ENCODE measurements around the gene STX8. TPM values are rescaled to one million over a fixed set of nuclear protein-coding genes. Genes with fewer than 3 reads are reported as not detected.

Gene STX8
- total RNA-seq, 1 donor from 2014 or later = 70.3 TPM

DNA sequence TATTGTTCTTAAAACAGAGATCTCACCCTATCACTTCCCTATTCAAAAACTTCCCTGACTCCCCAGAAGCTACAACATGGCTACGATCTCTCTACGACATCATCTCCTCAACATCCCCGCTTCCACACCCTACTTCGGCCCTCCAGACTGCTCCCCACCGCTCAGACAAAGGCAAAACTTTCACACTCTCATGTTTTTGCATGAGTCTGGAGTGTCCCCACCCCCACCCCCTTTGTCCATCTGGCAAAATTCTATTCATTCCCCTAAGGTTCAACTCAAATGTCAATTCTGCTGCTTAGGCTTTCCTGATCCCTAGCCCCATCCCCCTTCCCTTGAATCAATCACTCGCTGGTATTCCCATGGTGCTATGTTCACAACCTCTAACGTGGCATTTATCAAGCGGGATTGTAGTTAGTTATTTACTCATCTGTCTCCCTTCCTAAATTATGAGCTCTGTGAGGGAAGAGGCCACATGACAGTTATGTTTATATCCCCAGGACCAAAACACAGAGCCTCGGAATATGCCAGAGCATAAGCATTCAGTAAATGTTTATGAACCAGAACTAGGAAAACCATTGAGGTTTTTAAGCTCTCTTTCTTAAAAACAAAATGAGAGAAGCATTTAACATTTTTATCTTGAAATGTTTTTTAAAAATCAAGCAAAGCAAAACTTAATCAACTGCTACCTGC lies 55.9 kb downstream of the STX8 start:
- no peak for ATAC-seq

DNA sequence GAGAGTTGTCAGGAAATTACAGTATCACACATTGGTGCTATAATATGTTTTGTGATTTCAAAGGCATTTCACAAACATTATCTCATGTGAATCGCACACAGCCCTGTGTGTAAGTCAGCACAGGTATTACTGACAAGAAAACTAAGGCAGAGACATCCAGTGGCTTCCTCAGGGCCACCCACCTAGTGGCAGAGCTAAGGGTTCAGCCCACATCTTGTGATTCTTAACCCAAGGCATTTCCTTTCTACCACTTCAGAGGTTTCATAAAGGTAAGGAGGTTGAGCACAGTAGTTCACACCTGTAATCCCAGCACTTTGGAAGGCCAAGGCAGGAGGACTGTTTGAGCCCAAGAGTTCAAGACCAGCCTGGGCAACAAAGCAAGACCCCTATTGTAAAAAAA lies 58.2 kb downstream of the STX8 start:
- intact Hi-C loops (cut with micrococcal nuclease) = no loop called here

More for the DNA sequence above, 55.9 kb downstream of the STX8 start:
- DNase-seq = no peak
- intact Hi-C loops (cut with micrococcal nuclease) = loop anchor here (10.0 kb wide), 1 partner anchor 215 kb away; no protein-coding TSS in a partner anchor

DNA sequence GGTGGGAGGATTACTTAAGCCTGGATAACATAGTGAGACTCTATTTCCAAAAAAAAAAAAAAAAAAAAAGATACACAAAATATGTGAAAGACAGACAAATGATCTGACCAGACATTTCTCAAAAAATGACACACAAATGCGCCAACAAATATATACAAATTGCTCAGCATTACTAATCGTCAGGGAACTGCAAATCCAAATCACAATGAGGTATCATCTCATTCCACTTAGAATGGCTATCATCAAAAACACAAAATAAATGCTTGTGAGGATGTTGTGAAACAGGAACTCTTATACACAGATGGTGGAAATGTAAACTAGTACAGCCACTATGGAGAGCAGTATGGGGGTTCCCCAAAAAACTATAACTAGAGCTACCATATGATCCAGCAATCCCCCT lies 62.4 kb downstream of the STX8 start:
- no peak for ATAC-seq
- no peak for DNase-seq
- intact Hi-C loops (cut with micrococcal nuclease) = no loop called here

More for the DNA sequence above, 58.2 kb downstream of the STX8 start:
- ATAC-seq = no peak
- no peak for DNase-seq

DNA sequence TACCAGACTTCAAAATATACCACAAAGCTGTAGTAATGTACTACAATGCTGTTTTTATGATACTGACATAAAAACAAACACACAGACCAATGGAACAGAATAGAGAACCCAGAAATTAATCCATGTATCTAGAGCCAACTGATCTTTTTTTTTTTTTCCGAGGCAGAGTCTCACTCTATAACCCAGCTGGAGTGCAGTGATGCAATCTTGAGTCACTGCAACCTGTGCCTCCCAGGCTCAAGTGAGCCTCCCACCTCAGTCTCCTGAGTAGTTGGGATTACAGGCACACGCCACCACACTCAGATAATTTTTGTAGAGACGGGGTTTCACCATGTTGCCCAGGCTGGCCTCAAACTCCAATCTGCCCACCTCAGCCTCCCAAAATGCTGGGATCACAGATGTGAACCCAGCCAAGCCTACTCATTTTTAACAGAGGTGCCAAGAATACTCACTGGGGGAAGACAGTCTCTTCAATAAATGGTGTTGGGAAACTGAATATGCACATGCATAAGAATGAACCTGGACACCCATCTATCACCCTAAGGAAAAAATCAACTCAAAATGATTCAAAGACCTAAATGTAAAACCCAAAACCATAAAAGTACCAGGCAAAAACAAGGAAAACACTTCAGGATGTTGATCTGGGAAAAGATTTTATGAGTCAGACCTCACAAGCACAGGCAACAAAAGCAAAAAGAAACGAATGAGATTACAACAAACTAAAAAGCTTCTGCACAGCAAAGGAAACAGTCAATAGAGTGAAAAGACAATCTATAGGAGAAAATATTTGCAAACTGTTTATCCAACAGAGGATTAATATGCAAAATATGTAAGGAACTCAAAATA lies 63.1 kb downstream of the STX8 start:
- no peak for DNase-seq
- intact Hi-C loops (cut with micrococcal nuclease) = no loop called here
- ATAC-seq = no peak

DNA sequence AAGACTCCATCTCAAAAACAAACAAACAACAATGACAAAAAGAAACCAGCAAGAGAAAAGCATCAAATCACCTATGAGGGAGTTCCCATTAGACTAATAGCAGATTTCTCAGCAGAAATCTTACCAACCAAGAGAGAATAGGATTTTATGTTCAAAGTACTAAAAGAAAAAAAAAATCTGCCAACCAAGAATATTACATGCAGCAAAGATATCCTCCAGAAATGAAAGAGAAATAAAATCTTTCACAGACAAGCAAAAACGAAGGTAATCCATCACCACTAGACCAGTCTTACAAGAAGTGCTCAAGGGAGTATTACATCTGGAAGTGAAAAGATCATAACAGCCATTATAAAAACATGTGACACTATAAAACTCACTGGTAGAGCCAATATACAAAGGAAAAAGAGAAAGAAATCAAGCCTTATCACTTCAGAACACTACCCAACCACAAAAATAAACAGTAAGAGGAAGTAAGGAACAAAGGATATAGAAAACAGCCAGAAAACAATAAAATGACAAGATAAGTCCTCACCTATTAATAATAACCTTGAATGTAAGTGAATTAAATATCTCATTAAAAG lies 66.3 kb downstream of the STX8 start:
- intact Hi-C loops (cut with micrococcal nuclease) = no loop called here
- DNase-seq = no peak
- no peak for ATAC-seq

DNA sequence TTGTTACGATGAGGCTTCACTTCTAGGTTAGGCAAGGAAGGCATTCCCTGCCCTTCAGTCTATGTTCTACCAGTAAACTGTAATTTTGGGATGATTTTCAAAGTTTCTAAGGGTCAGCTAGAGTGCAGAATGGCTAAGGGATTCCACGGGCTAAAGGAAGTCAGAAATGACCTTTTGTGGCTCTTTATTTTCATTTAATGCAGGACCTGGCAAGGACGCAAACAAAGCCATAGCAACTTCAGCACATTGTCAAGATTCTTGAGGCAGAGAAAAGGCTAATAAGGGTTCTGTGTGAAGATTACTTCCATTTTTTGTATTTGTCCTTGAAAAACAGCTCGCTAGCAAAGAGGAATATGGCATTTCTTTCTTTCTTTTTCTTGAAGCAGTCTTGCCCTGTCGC lies 76.6 kb downstream of the STX8 start:
- intact Hi-C loops (cut with micrococcal nuclease) = no loop called here
- ATAC-seq = no peak

DNA sequence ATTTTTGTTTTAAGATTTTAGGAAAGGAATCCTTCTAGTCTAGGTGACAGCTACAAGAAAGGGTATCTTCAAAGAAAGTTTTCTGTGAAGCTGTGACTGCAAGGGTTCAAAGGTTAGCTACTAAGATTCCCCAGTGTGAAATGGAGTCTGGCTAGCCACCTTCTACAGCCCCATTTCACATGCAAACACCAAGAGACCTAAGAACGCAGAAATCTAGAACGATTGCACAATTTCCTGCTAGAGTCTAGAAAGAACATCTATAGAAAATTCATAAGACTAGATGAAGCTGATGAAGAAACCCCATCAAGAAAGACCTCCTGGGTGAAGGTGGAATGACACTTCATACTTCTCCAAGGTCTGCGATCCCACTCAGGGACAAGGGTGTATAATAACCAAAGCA lies 77.1 kb downstream of the STX8 start:
- intact Hi-C loops (cut with micrococcal nuclease) = no loop called here
- ATAC-seq (no peak), DNase-seq (no peak)

More for the DNA sequence above, 76.6 kb downstream of the STX8 start:
- no peak for DNase-seq

DNA sequence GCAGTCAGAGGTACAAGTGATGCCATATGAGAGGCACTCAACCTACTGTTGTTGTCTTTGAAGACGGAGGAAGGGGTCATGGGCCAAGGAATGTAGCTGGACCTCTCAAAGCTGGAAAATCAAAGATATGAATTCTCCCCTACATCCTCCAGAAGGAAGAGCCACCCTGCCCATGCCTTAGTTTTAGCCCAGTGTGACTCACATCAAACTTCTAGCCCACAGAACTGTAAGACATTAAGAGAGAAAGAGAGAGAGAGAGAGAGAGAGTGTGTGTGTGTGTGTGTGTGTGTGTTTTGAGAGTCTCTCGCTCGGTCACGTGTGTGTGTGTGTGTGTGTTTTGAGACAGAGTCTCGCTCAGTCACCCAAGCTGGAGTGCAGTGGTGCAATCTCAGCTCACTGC lies 87.1 kb downstream of the STX8 start:
- ATAC-seq = no peak
- intact Hi-C loops (cut with micrococcal nuclease) = no loop called here
- no peak for DNase-seq

DNA sequence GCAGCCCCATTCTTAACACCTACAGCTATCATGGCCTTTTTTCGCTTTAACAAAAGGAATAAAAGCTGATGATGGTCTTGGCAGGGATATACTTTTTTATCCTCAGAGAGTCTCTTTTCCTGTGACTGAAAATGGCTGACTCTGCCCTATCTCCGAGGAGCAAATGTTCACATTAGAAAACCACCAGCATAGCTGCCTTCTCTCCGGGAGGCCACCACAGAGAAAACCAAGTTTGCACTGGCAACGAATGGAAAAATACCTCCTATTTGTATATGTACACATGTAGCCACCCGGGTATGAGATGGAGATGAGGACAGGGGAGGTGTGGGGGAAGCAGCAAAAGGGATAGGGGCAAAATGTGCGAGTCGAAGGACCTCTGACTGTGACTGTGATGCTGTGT lies 88.2 kb downstream of the STX8 start:
- intact Hi-C loops (cut with micrococcal nuclease) = no loop called here
- no peak for ATAC-seq
- no peak for DNase-seq

DNA sequence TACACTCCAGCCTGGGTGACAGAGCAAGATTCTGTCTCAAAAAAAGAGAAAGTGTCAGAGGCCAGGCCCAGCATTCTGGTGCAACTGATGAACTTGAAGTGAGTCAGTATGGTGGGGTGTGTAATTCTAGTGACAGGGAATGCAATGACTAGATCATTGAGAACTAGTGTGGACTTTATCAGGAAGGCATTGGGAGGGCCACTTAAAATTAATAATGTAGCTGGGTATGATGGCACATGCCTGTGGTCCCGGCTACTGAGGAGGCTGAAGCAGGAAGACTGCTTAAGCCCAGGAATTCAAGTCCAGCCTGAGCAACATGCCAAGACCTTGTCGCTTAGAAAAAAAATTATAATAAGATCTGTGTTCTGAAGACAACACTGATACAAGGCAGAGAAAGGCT lies 90.8 kb downstream of the STX8 start:
- ATAC-seq (no peak), DNase-seq (no peak)
- intact Hi-C loops (cut with micrococcal nuclease) = no loop called here

DNA sequence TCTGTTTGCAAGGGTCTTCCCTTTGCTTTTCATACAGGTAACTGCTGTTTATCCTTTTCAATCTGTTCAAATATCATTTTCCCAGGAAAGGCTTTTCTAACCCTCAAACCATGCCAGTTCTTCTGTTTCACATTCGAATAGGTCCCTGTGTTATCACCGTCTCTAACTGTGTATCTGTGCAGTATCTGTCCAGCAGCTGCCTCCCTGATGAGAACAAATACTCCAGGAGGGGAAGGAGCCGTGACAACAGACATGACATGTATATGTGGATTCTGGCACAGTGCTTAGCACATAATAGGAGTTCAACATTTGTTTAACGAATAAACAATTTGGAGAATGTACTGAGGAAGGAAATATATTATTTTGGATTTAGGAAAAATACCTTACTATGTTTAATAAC lies 95.7 kb downstream of the STX8 start:
- intact Hi-C loops (cut with micrococcal nuclease) = no loop called here
- no peak for ATAC-seq

DNA sequence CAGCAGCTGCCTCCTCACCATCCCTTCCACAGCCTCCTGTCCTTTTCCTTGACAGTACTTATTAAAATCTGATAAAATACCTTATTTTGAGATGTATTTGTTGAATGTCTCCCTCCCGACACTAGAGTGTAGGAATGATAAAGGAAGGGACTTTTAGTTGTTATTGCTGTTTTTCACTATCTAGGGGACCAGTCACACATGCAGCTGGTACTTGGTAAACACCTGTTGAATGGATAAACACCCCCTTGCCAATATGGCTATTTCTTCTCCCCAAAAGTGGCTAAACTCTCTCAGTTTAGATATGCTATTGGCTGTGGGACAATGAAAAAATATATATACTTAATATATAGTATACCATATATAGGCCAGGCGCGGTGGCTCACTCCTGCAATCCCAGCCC lies 96.7 kb downstream of the STX8 start:
- DNase-seq (no peak), ATAC-seq (no peak)
- intact Hi-C loops (cut with micrococcal nuclease) = no loop called here

More for the DNA sequence above, 95.7 kb downstream of the STX8 start:
- DNase-seq = no peak

DNA sequence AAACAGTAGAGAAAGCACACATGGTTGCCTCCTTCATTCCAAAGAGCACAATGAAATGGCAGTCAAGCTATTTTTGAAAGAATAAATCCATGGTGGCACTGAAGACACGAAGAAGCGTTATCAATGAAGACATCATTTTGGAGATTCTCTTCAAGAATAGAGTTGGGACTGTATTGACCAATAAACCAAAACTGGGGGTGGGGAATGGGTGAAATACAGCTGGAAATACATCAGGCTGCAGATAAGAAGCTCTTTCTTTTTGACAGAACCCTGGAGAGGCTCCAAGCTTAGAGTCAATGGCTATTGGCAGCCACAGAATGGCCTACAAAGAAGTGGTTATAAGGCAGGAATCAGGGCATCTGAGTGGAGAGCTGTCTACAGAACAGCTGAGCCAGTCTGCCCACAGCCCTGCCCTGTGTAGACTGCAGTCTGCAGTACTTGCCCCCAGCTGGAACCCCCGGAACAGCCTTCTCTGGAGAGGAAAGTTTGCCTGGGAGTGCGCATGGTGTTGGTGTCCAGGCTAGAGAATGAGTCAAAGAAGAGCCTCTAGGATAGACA lies 100.4 kb downstream of the STX8 start:
- no peak for DNase-seq
- intact Hi-C loops (cut with micrococcal nuclease) = no loop called here

DNA sequence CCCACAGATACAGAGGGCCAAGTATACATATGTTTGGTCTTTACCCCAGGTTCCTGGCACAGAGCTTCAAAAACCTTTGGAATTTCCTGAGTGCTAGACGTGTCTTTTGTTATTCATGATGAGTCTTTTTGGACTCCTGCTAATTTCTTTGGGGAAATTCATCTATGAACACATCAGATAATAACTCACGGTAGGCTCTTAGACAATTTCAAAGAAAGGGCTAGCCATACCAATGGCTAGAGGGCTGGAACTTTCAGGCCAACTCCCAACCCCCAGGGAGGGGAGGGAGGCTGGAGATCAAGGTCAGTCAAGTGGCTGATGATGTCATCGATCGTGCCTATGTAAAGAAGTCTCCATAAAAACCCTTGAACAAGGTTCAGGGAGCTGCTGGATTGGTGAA lies 101.9 kb downstream of the STX8 start:
- no peak for ATAC-seq
- DNase-seq = no peak
- intact Hi-C loops (cut with micrococcal nuclease) = no loop called here

More for the DNA sequence above, 100.4 kb downstream of the STX8 start:
- no peak for ATAC-seq

DNA sequence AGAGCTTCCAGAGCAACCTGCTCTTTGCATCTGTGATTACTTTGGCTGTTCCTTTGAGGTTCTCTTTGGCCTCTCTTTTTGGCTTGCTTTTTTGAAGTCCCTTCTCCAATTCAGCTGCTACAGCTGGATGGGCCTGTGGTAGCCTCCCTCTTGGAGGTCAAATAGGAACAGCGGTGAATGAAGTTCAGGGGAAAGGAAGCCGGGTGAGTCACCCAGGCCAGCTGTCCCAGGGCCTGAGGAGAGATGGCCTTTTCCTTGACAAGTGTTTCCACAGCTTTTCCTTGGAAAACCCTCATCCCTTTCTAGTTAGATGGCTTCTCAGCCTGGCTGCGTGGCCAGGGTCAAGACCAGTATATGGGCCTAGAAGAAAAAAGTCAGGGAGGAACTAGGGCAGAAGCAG lies 103.1 kb downstream of the STX8 start:
- intact Hi-C loops (cut with micrococcal nuclease) = no loop called here
- ATAC-seq = peak; percentile 96

DNA sequence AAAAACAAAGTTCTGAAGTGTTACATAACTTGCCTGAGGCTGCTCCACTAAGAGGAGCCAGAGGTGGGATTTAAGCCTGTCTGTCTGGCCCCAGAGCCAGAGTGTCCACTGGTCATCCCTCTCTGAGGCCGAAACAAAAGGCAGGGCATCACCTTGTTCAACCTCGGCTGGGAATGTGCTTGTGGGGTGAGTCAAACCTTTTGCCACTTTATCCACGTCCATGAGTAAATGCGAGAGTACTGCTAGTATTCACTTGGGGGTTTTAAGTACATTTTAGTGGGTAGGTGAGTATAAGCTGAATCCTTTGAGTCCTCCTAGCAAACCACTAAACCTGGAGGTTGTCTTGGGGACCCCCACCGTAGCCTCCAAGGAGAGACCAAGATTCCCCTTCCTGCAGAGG lies 103.5 kb downstream of the STX8 start:
- ATAC-seq = peak; percentile 27
- DNase-seq = no peak
- intact Hi-C loops (cut with micrococcal nuclease) = no loop called here

More for the DNA sequence above, 103.1 kb downstream of the STX8 start:
- peak; percentile 61 for DNase-seq

DNA sequence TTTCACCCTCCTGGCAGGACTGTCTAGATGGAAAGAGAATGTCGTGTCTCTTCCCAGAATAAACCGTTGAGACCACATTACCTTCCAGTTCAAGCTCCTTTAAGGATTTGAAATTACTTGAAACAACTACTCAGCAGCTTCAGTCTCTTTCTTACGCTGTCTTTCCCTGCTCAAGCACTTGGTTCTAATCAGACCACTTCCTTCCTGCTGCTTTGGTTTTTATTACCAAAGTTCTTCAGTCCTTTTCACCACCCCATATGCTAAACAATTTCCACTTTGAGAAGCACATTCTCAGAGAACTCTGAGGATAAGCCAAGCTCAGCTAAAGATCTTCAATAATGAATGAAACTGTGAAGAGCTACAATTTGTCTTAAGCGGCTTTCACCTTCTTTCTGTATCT lies 105.4 kb downstream of the STX8 start:
- DNase-seq (no peak), ATAC-seq (no peak)
- intact Hi-C loops (cut with micrococcal nuclease) = no loop called here

DNA sequence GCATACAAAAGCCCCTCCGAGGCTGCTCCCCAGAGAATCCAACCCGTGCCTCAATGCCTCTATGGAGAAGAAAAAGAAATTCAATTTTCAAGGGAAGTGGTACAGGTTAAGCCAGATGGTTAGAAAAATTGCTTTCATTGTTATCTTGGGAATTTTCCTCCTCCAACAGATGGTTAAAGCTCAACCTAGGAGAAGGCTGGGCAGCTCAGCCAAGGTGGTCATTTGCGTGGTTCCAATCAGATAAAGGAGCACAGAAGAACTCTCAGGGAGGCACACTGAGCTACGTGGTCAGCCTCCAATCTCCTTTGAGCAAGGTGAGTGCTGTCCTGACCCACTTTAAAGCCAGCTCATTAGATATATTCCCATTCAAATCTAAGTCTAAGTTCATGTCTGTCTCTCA lies 106.7 kb downstream of the STX8 start:
- no peak for ATAC-seq
- DNase-seq = no peak
- intact Hi-C loops (cut with micrococcal nuclease) = no loop called here

DNA sequence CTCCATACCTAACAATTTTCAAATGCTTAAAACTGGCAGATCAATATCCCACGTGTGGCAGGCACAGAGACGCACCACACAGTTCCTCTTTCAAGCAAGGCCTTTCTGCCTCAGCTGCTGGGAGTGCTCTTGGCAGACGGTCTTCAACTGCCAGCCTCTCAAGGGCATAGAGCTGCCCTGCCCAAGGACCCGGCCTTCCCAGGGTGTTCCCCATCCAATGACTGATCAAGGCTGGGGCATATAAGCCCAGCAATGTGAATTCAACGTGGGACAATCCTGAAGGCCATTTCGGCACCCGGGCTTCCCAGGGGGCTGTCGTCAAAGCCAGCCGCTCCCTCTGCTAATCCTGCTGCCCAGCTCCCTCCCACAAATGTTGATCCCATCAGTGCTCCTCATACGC lies 107.1 kb downstream of the STX8 start:
- ATAC-seq (peak; percentile 51), DNase-seq (no peak)
- intact Hi-C loops (cut with micrococcal nuclease) = no loop called here

DNA sequence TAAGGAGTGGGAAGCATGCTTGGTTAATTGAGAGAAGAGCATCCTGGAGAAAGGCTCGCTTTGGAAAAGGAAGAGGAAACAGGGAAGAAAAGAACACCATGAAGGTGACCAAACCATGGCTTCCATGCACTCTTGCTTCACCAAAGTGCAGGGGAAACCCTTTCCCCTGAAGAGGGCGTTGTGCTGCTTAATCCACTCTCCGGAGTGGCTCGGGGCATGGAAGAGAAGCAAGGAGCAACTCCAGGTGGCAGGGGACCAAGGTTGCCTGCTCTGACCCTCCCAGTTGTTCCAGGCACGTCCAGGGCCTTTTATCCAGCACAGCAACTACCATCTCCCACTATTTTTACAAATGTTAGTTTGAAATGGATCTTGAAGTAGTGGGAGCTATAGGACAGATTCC lies 108.1 kb downstream of the STX8 start:
- DNase-seq (peak; percentile 33), ATAC-seq (peak; percentile 51)
- intact Hi-C loops (cut with micrococcal nuclease) = no loop called here
